Liver (tissue), 9 donors: ENCODE measurements around the gene AFAP1. TPM values are rescaled to one million over a fixed set of nuclear protein-coding genes. Genes with fewer than 3 reads are reported as not detected.

Experiments used
- DNase-seq: peaks from one replicate; pipeline ENCODE4 v3.0.0-alpha.2; 2017; ENCODE audit warnings: low spot score
- H3K27ac ChIP-seq, 2 donors: one replicate each; pipeline ENCODE4 v1.7.0; 2013; ENCODE audit warnings: inconsistent platforms in 2 of 2, low read length in 2 of 2, control low read depth in 1 of 2, low read depth in 1 of 2, mild to moderate bottlenecking in 1 of 2
- H3K27me3 ChIP-seq, 4 donors: one replicate each; pipeline versions ENCODE4 v1.6.1 to v1.7.0; 2013; ENCODE audit warnings: low read length in 3 of 4, inconsistent platforms in 1 of 4, mild to moderate bottlenecking in 1 of 4, moderate library complexity in 1 of 4; ENCODE audit not compliant: control insufficient read depth in 4 of 4, insufficient read depth in 4 of 4
- H3K36me3 ChIP-seq, 4 donors: one replicate each; pipeline versions ENCODE4 v1.6.1 to v1.7.0; 2013; ENCODE audit warnings: low read length in 3 of 4, mild to moderate bottlenecking in 3 of 4, low read depth in 1 of 4, moderate library complexity in 1 of 4; ENCODE audit not compliant: control insufficient read depth in 4 of 4, insufficient read depth in 3 of 4
- H3K4me1 ChIP-seq, 4 donors: one replicate each; pipeline versions ENCODE4 v1.6.1 to v1.7.0; 2013; ENCODE audit warnings: low read length in 3 of 4, mild to moderate bottlenecking in 3 of 4, moderate library complexity in 1 of 4; ENCODE audit not compliant: control insufficient read depth in 4 of 4, insufficient read depth in 4 of 4
- H3K4me3 ChIP-seq, 3 donors: one replicate each; pipeline versions ENCODE4 v1.6.1 to v1.7.0; 2013; ENCODE audit warnings: low read length in 3 of 3, control low read depth in 1 of 3, low read depth in 1 of 3, mild to moderate bottlenecking in 1 of 3
- H3K9ac ChIP-seq, 2 donors: one replicate each; pipeline ENCODE4 v1.7.0; 2013; ENCODE audit warnings: low read length in 2 of 2, mild to moderate bottlenecking in 2 of 2, moderate library complexity in 2 of 2, control low read depth in 1 of 2, low read depth in 1 of 2
- H3K9me3 ChIP-seq, 4 donors: one replicate each; pipeline versions ENCODE4 v1.6.1 to v1.7.0; 2013; ENCODE audit warnings: low read length in 3 of 4; ENCODE audit not compliant: control insufficient read depth in 4 of 4
- ATF3 ChIP-seq: IDR thresholded peaks from 2 replicates; pipeline ENCODE4 v1.6.1; 2016; ENCODE audit warnings: antibody characterized with exemption
- CTCF ChIP-seq: fragments of 150-350 bp; IDR thresholded peaks from 2 replicates; pipeline ENCODE4 v1.5.1; 2017; ENCODE audit warnings: improper control_type of control experiment, low read depth, low read length; ENCODE audit not compliant: missing input control
- EGR1 ChIP-seq, 2 donors: IDR thresholded peaks; 2 replicates each; pipeline ENCODE4 v1.6.1; 2016 to 2018; ENCODE audit warnings: antibody characterized with exemption in 2 of 2, low read depth in 2 of 2
- FOXA2 ChIP-seq: IDR thresholded peaks from 2 replicates; pipeline ENCODE4 v1.6.1; 2016; ENCODE audit warnings: antibody characterized with exemption
- HNF4A ChIP-seq, 2 donors: conservative IDR thresholded peaks; 2 replicates each; pipeline ENCODE4 v1.6.1; 2016; ENCODE audit warnings: antibody characterized with exemption in 2 of 2, mild to moderate bottlenecking in 2 of 2
- HNF4G ChIP-seq: IDR thresholded peaks from 2 replicates; pipeline ENCODE4 v1.6.1; 2016; ENCODE audit warnings: antibody characterized with exemption
- JUND ChIP-seq, 2 donors: IDR thresholded peaks; 2 replicates each; pipeline ENCODE4 v1.6.1; 2016; ENCODE audit warnings: antibody characterized with exemption in 2 of 2
- NR2F2 ChIP-seq: IDR thresholded peaks from 2 replicates; pipeline ENCODE4 v1.6.1; 2016; ENCODE audit warnings: antibody characterized with exemption
- RAD21 ChIP-seq, 2 donors: IDR thresholded peaks; 2 replicates each; pipeline ENCODE4 v1.6.1; 2016; ENCODE audit warnings: antibody characterized with exemption in 2 of 2, mild to moderate bottlenecking in 2 of 2
- REST ChIP-seq: IDR thresholded peaks from 2 replicates; pipeline ENCODE4 v1.6.1; 2016; ENCODE audit warnings: antibody characterized with exemption, mild to moderate bottlenecking
- RXRA ChIP-seq, 2 donors: IDR thresholded peaks; 2 replicates each; pipeline ENCODE4 v1.6.1; 2017 to 2018; ENCODE audit warnings: antibody characterized with exemption in 2 of 2, mild to moderate bottlenecking in 1 of 2
- SP1 ChIP-seq: IDR thresholded peaks from 2 replicates; pipeline ENCODE4 v1.6.1; 2018; ENCODE audit warnings: antibody characterized with exemption, mild to moderate bottlenecking
- TAF1 ChIP-seq: conservative IDR thresholded peaks from 2 replicates; pipeline ENCODE4 v1.6.1; 2016; ENCODE audit warnings: antibody characterized with exemption, mild to moderate bottlenecking
- YY1 ChIP-seq: IDR thresholded peaks from 2 replicates; pipeline ENCODE4 v1.6.1; 2016; ENCODE audit warnings: antibody characterized with exemption, mild to moderate bottlenecking
- WGBS: extraction: QIAGEN DNeasy Blood & Tissue Kit; methylation state at CpG from one replicate; pipeline ENCODE4 v1.1.7; 2013; 5-methylcytosine and 5-hydroxymethylcytosine counted together
- polyA plus RNA-seq, 2 donors: library from polyadenylated mRNA; stranded (reverse) in 1 of 2; unstranded in 1 of 2; fragments of 200-250 nt in 1 of 2; fragments of >200 nt in 1 of 2; fragmentation: Nextera tagmentation in 1 of 2; extraction: Ambion mirVana in 1 of 2; gene quantifications; one replicate each; pipeline versions ENCODE4 v1.2.1 to v1.2.3, GENCODE V29; 2013 to 2015
- total RNA-seq, 2 donors: library from RNA; depleted of rRNA; stranded (reverse); fragments of >200 nt; gene quantifications; one replicate each; pipeline ENCODE4 v1.2.3, GENCODE V29; 2014
- donor health status: healthy.
- donor health status: healthy.
- donor health status: healthy.
- donor health status: healthy.
- donor health status: healthy.

AFAP1 gene
- total and polyA plus RNA-seq, 4 donors = 0.40 to 3.2 (median 1.6) TPM

GRCh38 chr4:7822137-7822505 is 117.5 kb downstream of the AFAP1 start:
- peaks cover 0 to 5% (median 0%) of the 10 kb centered on the region in 4 donors for H3K4me1 ChIP-seq
- no peaks in the 10 kb centered on the region for H3K9me3 ChIP-seq
- DNase-seq = no peak
- TF ChIP-seq NR2F2 = no peak
- no peak for TF ChIP-seq YY1
- no peak for TF ChIP-seq HNF4G
- no peak overlapping the region for H3K4me3 ChIP-seq
- WGBS = 87% methylated on average over 6 of the region's 6 CpGs
- H3K27me3 ChIP-seq = no peaks in the 10 kb centered on the region
- H3K27ac ChIP-seq = peak overlapping the region in 1 of 2 donors; percentile 12
- no peak overlapping the region for H3K9ac ChIP-seq
- H3K36me3 ChIP-seq = no peaks in the 10 kb centered on the region

GRCh38 chr4:7821245-7822136 is 118.2 kb downstream of the AFAP1 start:
- Histone ChIP-seq H3K36me3 (no peaks in the 10 kb centered on the region), H3K9ac (no peak overlapping the region), H3K9me3 (no peaks in the 10 kb centered on the region), H3K27me3 (no peaks in the 10 kb centered on the region), H3K4me1 (peaks cover 0 to 5% (median 0%) of the 10 kb centered on the region in 4 donors), H3K4me3 (no peak overlapping the region), H3K27ac (peak overlapping the region in 1 of 2 donors; percentile 12)
- TF ChIP-seq TAF1 = no peak
- no peak for TF ChIP-seq HNF4A (conservative IDR thresholded peaks at IDR 0.05)
- TF ChIP-seq SP1 = no peak
- TF ChIP-seq REST = no peak
- TF ChIP-seq NR2F2 = no peak
- TF ChIP-seq FOXA2 = no peak
- TF ChIP-seq RAD21 (IDR thresholded peaks at IDR 0.05) = no peak
- no peak for TF ChIP-seq CTCF
- TF ChIP-seq EGR1 (IDR thresholded peaks at IDR 0.05; ENCODE audit: low read depth in 2 of 2) = no peak
- TF ChIP-seq RXRA (IDR thresholded peaks at IDR 0.05) = no peak
- no peak for TF ChIP-seq JUND (IDR thresholded peaks at IDR 0.05)
- no peak for TF ChIP-seq YY1
- no peak for TF ChIP-seq ATF3
- TF ChIP-seq HNF4G = no peak
- 87% methylated on average over 11 of the region's 11 CpGs for WGBS
- no peak for DNase-seq
